SK-N-SH treated with all-trans-retinoic acid at 6 μM for 48 hours (cell line): ENCODE data around the gene LRBA.

Experiments
- ATAC-seq: fragments of 200-7000 bp; cut with Tn5 transposase; 3 replicates; pipeline ENCODE4 v1.9.1; 2020; ENCODE audit warnings: mild to moderate bottlenecking, moderate library complexity
- ARNTL ChIP-seq: fragments of 450-650 bp; formaldehyde crosslinking; IDR thresholded peaks from 2 replicates; pipeline ENCODE4 v1.5.0; 2020; ENCODE audit warnings: low read depth, mild to moderate bottlenecking, moderate library complexity, borderline replicate concordance
- BACH2 ChIP-seq: fragments of 250-450 bp; sonication (Bioruptor Pico); IDR thresholded peaks from 2 replicates; pipeline ENCODE4 v1.9.0; 2021; ENCODE audit warnings: mild to moderate bottlenecking, borderline replicate concordance
- CSDC2 ChIP-seq: fragments of 250-450 bp; sonication (Bioruptor Pico); IDR thresholded peaks from 2 replicates; pipeline ENCODE4 v1.5.0; 2020; ENCODE audit warnings: mild to moderate bottlenecking, moderate library complexity
- ESRRG ChIP-seq: fragments of 250-450 bp; sonication (Bioruptor Pico); IDR thresholded peaks from 2 replicates; pipeline ENCODE4 v1.6.1; 2021; ENCODE audit warnings: mild to moderate bottlenecking
- GLIS3 ChIP-seq: fragments of 250-450 bp; sonication (Bioruptor Pico); IDR thresholded peaks from 2 replicates; pipeline ENCODE4 v1.5.0; 2020; ENCODE audit warnings: mild to moderate bottlenecking, moderate library complexity
- OSR1 ChIP-seq: fragments of 250-450 bp; sonication (Bioruptor Pico); IDR thresholded peaks from 2 replicates; pipeline ENCODE4 v1.8.0; 2022; ENCODE audit warnings: moderate library complexity, mild to moderate bottlenecking, inconsistent platforms
- PPARA ChIP-seq: fragments of 250-450 bp; sonication (Bioruptor Pico); IDR thresholded peaks from 2 replicates; pipeline ENCODE4 v1.5.0; 2020; ENCODE audit warnings: mild to moderate bottlenecking, borderline replicate concordance
- RARB ChIP-seq: fragments of 250-450 bp; sonication (Bioruptor Pico); IDR thresholded peaks from 2 replicates; pipeline ENCODE4 v1.8.0; 2021; ENCODE audit warnings: mild to moderate bottlenecking, moderate library complexity
- SNAI2 ChIP-seq: fragments of 250-450 bp; sonication (Bioruptor Pico); IDR thresholded peaks from 2 replicates; pipeline ENCODE4 v1.5.0; 2020; ENCODE audit warnings: mild to moderate bottlenecking, moderate library complexity
- TCF4 ChIP-seq: fragments of 250-450 bp; sonication (Bioruptor Pico); IDR thresholded peaks from 2 replicates; pipeline ENCODE4 v1.8.0; 2021; ENCODE audit warnings: mild to moderate bottlenecking, moderate library complexity, borderline replicate concordance
- TOX ChIP-seq: fragments of 250-450 bp; sonication (Bioruptor Pico); IDR thresholded peaks from 2 replicates; pipeline ENCODE4 v1.8.0; 2021; ENCODE audit warnings: mild to moderate bottlenecking, moderate library complexity, borderline replicate concordance
- ZC3H10 ChIP-seq: fragments of 250-450 bp; sonication (Bioruptor Pico); IDR thresholded peaks from 2 replicates; pipeline ENCODE4 v1.5.1; 2021; ENCODE audit warnings: mild to moderate bottlenecking, moderate library complexity
- ZFP3 ChIP-seq: fragments of 250-450 bp; sonication (Bioruptor Pico); IDR thresholded peaks from 2 replicates; pipeline ENCODE4 v1.5.0; 2020; ENCODE audit warnings: mild to moderate bottlenecking, moderate library complexity
- ZFP30 ChIP-seq: fragments of 450-650 bp; formaldehyde crosslinking; IDR thresholded peaks from 2 replicates; pipeline ENCODE4 v1.5.0; 2022; ENCODE audit warnings: mild to moderate bottlenecking, moderate library complexity
- ZNF70 ChIP-seq: fragments of 450-650 bp; formaldehyde crosslinking; IDR thresholded peaks from 2 replicates; pipeline ENCODE4 v1.5.0; 2020; ENCODE audit warnings: mild to moderate bottlenecking, moderate library complexity
- ZNF8 ChIP-seq: fragments of 450-650 bp; formaldehyde crosslinking; IDR thresholded peaks from 2 replicates; pipeline ENCODE4 v1.5.0; 2020; ENCODE audit warnings: mild to moderate bottlenecking, moderate library complexity
- TF ChIP-seq, protein P1 (sequence below): fragments of 250-450 bp; sonication (Bioruptor Pico); IDR thresholded peaks from 2 replicates; pipeline ENCODE4 v1.8.0; 2020; ENCODE audit warnings: mild to moderate bottlenecking, moderate library complexity, borderline replicate concordance
- TF ChIP-seq, protein P2 (sequence below): fragments of 250-450 bp; sonication (Bioruptor Pico); IDR thresholded peaks from 2 replicates; pipeline ENCODE4 v1.5.1; 2020; ENCODE audit warnings: low read depth, mild to moderate bottlenecking, moderate library complexity
- TF ChIP-seq, protein P3 (sequence below): fragments of 250-450 bp; sonication (Bioruptor Pico); IDR thresholded peaks from 2 replicates; pipeline ENCODE4 v1.8.0; 2021; ENCODE audit warnings: low read depth, mild to moderate bottlenecking, moderate library complexity, borderline replicate concordance
- TF ChIP-seq, protein P4 (sequence below): fragments of 250-450 bp; sonication (Bioruptor Pico); IDR thresholded peaks from 2 replicates; pipeline ENCODE4 v1.5.1; 2021; ENCODE audit warnings: mild to moderate bottlenecking, moderate library complexity
- TF ChIP-seq, protein P5 (sequence below): fragments of 250-450 bp; sonication (Bioruptor Pico); IDR thresholded peaks from 2 replicates; pipeline ENCODE4 v1.5.0; 2020; ENCODE audit warnings: mild to moderate bottlenecking, moderate library complexity

The LRBA gene

DNA sequence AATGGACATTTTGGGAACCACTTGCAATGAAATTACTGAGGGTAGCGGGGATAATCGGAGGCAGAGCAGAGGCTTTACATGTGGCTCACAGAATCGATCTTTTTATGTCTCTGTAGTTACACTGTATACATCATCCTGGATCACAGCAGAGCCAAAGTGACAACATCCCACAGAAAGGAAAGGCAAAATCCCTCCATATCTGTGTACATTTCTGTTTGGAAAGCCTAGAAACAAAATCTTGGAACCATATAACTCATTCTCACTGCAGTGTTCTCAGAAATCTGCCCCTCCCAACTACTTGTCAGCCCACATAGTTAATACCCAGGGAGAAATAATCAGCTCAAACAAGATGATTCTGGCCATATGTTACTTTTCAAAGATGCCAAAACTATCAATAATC lies 725.2 kb downstream of the LRBA start:
- no peak for ATAC-seq
- no peak for TF ChIP-seq BACH2 (CRISPR knock-in tag)
- no peak for TF ChIP-seq ZNF70
- no peak for TF ChIP-seq ARNTL
- TF ChIP-seq, protein P1, sequence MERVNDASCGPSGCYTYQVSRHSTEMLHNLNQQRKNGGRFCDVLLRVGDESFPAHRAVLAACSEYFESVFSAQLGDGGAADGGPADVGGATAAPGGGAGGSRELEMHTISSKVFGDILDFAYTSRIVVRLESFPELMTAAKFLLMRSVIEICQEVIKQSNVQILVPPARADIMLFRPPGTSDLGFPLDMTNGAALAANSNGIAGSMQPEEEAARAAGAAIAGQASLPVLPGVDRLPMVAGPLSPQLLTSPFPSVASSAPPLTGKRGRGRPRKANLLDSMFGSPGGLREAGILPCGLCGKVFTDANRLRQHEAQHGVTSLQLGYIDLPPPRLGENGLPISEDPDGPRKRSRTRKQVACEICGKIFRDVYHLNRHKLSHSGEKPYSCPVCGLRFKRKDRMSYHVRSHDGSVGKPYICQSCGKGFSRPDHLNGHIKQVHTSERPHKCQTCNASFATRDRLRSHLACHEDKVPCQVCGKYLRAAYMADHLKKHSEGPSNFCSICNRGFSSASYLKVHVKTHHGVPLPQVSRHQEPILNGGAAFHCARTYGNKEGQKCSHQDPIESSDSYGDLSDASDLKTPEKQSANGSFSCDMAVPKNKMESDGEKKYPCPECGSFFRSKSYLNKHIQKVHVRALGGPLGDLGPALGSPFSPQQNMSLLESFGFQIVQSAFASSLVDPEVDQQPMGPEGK (CRISPR knock-in tag) = no peak
- TF ChIP-seq ESRRG = no peak
- no peak for TF ChIP-seq TOX (CRISPR knock-in tag)
- TF ChIP-seq GLIS3 (CRISPR knock-in tag) = no peak
- TF ChIP-seq, all 23 proteins: peak for 0

DNA sequence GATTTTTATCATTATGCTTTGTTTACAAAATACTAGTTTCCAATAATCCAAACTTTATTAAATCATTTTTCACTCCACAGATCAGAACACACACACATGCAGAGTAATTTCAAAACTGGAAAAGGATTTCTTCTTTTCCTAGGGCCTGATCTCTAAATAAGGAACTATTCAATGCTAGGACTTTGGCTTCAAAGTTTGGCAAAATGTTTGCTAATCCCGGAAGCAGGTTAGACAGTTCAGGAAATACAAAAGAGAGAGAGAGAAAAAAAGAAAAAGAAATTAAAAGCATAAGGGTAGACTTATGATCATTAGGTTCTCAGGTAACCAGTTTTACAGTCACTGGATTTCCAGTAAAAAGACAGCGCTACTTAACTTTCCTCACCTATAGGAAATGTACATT lies 725.9 kb downstream of the LRBA start:
- ATAC-seq = no peak
- TF ChIP-seq CSDC2 (CRISPR knock-in tag) (no peak), ZNF8 (CRISPR knock-in tag) (no peak), ESRRG (no peak), GLIS3 (CRISPR knock-in tag) (no peak), ZFP30 (CRISPR knock-in tag) (no peak), ZFP3 (CRISPR knock-in tag) (no peak), ZC3H10 (CRISPR knock-in tag) (no peak), ZNF70 (no peak), RARB (no peak), OSR1 (CRISPR knock-in tag) (no peak), ARNTL (no peak), TCF4 (CRISPR knock-in tag) (no peak), PPARA (CRISPR knock-in tag) (no peak)
- TF ChIP-seq, protein P2, sequence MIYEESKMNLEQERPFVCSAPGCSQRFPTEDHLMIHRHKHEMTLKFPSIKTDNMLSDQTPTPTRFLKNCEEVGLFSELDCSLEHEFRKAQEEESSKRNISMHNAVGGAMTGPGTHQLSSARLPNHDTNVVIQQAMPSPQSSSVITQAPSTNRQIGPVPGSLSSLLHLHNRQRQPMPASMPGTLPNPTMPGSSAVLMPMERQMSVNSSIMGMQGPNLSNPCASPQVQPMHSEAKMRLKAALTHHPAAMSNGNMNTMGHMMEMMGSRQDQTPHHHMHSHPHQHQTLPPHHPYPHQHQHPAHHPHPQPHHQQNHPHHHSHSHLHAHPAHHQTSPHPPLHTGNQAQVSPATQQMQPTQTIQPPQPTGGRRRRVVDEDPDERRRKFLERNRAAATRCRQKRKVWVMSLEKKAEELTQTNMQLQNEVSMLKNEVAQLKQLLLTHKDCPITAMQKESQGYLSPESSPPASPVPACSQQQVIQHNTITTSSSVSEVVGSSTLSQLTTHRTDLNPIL (CRISPR knock-in tag) = no peak
- TF ChIP-seq, protein P3, sequence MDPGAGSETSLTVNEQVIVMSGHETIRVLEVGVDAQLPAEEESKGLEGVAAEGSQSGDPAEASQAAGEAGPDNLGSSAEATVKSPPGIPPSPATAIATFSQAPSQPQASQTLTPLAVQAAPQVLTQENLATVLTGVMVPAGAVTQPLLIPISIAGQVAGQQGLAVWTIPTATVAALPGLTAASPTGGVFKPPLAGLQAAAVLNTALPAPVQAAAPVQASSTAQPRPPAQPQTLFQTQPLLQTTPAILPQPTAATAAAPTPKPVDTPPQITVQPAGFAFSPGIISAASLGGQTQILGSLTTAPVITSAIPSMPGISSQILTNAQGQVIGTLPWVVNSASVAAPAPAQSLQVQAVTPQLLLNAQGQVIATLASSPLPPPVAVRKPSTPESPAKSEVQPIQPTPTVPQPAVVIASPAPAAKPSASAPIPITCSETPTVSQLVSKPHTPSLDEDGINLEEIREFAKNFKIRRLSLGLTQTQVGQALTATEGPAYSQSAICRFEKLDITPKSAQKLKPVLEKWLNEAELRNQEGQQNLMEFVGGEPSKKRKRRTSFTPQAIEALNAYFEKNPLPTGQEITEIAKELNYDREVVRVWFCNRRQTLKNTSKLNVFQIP (CRISPR knock-in tag) = no peak
- TF ChIP-seq, protein P4, sequence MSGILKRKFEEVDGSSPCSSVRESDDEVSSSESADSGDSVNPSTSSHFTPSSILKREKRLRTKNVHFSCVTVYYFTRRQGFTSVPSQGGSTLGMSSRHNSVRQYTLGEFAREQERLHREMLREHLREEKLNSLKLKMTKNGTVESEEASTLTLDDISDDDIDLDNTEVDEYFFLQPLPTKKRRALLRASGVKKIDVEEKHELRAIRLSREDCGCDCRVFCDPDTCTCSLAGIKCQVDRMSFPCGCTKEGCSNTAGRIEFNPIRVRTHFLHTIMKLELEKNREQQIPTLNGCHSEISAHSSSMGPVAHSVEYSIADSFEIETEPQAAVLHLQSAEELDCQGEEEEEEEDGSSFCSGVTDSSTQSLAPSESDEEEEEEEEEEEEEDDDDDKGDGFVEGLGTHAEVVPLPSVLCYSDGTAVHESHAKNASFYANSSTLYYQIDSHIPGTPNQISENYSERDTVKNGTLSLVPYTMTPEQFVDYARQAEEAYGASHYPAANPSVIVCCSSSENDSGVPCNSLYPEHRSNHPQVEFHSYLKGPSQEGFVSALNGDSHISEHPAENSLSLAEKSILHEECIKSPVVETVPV (CRISPR knock-in tag) = no peak
- TF ChIP-seq, protein P1 (CRISPR knock-in tag) = no peak

DNA sequence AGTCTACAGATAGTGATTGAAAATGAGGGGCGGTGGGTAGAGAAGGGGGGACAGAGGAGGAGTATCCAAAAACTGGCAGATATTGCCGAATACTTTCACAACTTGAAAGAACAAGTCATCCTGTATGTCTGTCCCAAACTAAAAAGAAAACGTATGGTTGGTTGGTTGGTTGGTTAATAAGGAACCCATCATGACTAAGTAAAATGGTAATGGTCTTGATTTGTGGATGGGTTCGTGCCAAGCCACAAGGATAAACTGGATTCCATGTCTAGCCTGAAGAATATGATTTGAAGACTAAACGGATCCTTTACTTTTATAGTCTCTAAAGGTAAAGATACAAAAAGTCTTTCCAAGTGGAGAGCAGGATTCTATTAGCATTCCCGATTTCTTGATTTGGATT lies 728.4 kb downstream of the LRBA start:
- ATAC-seq = no peak
- TF ChIP-seq, protein P3 (CRISPR knock-in tag) = no peak
- TF ChIP-seq ZNF8 (CRISPR knock-in tag) = no peak
- TF ChIP-seq, protein P4 (CRISPR knock-in tag) = no peak
- TF ChIP-seq ZC3H10 (CRISPR knock-in tag) = no peak
- TF ChIP-seq, protein P1 (CRISPR knock-in tag) = no peak
- TF ChIP-seq ESRRG = no peak
- TF ChIP-seq ZNF70 = no peak
- no peak for TF ChIP-seq CSDC2 (CRISPR knock-in tag)
- TF ChIP-seq, protein P5, sequence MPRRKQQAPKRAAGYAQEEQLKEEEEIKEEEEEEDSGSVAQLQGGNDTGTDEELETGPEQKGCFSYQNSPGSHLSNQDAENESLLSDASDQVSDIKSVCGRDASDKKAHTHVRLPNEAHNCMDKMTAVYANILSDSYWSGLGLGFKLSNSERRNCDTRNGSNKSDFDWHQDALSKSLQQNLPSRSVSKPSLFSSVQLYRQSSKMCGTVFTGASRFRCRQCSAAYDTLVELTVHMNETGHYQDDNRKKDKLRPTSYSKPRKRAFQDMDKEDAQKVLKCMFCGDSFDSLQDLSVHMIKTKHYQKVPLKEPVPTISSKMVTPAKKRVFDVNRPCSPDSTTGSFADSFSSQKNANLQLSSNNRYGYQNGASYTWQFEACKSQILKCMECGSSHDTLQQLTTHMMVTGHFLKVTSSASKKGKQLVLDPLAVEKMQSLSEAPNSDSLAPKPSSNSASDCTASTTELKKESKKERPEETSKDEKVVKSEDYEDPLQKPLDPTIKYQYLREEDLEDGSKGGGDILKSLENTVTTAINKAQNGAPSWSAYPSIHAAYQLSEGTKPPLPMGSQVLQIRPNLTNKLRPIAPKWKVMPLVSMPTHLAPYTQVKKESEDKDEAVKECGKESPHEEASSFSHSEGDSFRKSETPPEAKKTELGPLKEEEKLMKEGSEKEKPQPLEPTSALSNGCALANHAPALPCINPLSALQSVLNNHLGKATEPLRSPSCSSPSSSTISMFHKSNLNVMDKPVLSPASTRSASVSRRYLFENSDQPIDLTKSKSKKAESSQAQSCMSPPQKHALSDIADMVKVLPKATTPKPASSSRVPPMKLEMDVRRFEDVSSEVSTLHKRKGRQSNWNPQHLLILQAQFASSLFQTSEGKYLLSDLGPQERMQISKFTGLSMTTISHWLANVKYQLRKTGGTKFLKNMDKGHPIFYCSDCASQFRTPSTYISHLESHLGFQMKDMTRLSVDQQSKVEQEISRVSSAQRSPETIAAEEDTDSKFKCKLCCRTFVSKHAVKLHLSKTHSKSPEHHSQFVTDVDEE (CRISPR knock-in tag) = no peak
- no peak for TF ChIP-seq ZFP3 (CRISPR knock-in tag)
- no peak for TF ChIP-seq SNAI2
- TF ChIP-seq PPARA (CRISPR knock-in tag) = no peak
- TF ChIP-seq TOX (CRISPR knock-in tag) = no peak
